Tibial nerve (tissue), 4 donors: ENCODE results near the gene PRRC2B. TPM values are rescaled to one million over a fixed set of nuclear protein-coding genes. Genes with fewer than 3 reads are reported as not detected.

Experiments
- DNase-seq, 2 donors: peaks; one replicate each; pipeline ENCODE4 v3.0.0-alpha.2; 2019; ENCODE audit warnings: low spot score in 2 of 2
- H3K27ac ChIP-seq, 4 donors: fragments of 200-600 bp; sonication (generic) in 3 of 4; one replicate each; pipeline ENCODE4 v1.5.1; 2017 to 2019; ENCODE audit warnings: mild to moderate bottlenecking in 1 of 4
- H3K27me3 ChIP-seq, 2 donors: fragments of 200-600 bp; sonication (generic) in 1 of 2; one replicate each; pipeline versions ENCODE4 v1.5.1 to v1.6.0; 2017 to 2019
- H3K36me3 ChIP-seq, 3 donors: fragments of 200-600 bp; sonication (generic); one replicate each; pipeline ENCODE4 v1.5.1; 2018 to 2019
- H3K4me1 ChIP-seq, 4 donors: fragments of 200-600 bp; sonication (generic) in 3 of 4; one replicate each; pipeline ENCODE4 v1.5.1; 2017 to 2019
- H3K4me3 ChIP-seq, 4 donors: fragments of 200-600 bp; sonication (generic) in 3 of 4; one replicate each; pipeline ENCODE4 v1.5.1; 2017 to 2019; ENCODE audit warnings: mild to moderate bottlenecking in 1 of 4, moderate library complexity in 1 of 4
- H3K9me3 ChIP-seq, 4 donors: fragments of 200-600 bp; sonication (generic) in 3 of 4; one replicate each; pipeline ENCODE4 v1.5.1; 2017 to 2019
- CTCF ChIP-seq, 5 experiments: fragments of 200-600 bp in 3 of 5; fragments of 450-650 bp in 2 of 5; sonication (generic) in 3 of 5; IDR thresholded peaks; one replicate each; pipeline ENCODE4 v1.5.1; 2016 to 2019; ENCODE audit warnings: antibody characterized with exemption in 5 of 5, mild to moderate bottlenecking in 3 of 5, moderate library complexity in 2 of 5
- EP300 ChIP-seq, 2 donors: sonication (generic); formaldehyde crosslinking; IDR thresholded peaks; one replicate each; pipeline ENCODE4 v1.6.1; 2017; ENCODE audit warnings: antibody characterized with exemption in 2 of 2, mild to moderate bottlenecking in 1 of 2
- POLR2A ChIP-seq, 2 donors: fragments of 450-650 bp; IDR thresholded peaks; one replicate each; pipeline ENCODE4 v1.6.1; 2017; ENCODE audit warnings: antibody characterized with exemption in 2 of 2, mild to moderate bottlenecking in 2 of 2, moderate library complexity in 2 of 2
- WGBS, 2 donors: methylation state at CpG; one replicate each; pipeline ENCODE4 v1.1.5; 2018; 5-methylcytosine and 5-hydroxymethylcytosine counted together
- total RNA-seq, 4 donors: library from RNA; depleted of rRNA; stranded (reverse); fragments of >200 nt; gene quantifications; one replicate each; pipeline ENCODE4 v1.1.0, GENCODE V29; 2016

PRRC2B gene
- total RNA-seq, 4 donors from 2014 or later: 94.8 to 236 (median 174) TPM

- Histone ChIP-seq H3K9me3 (no peaks in the 10 kb centered on the region), H3K4me3 (no peak overlapping the region), H3K4me1 (no peaks in the 10 kb centered on the region), H3K27me3 (no peaks in the 10 kb centered on the region), H3K27ac (no peak overlapping the region), H3K36me3 (peaks cover 2 to 100% (median 35%) of the 10 kb centered on the region in 3 donors)
- no peak for DNase-seq
- TF ChIP-seq EP300 (IDR thresholded peaks at IDR 0.05) (no peak), POLR2A (IDR thresholded peaks at IDR 0.05) (no peak), CTCF (IDR thresholded peaks at IDR 0.05) (no peak)
- 91% methylated on average over 22 of the region's 22 CpGs for WGBS, 2 donors
Observed at GRCh38 chr9:131494296-131494870, 100.5 kb downstream of the PRRC2B start.

GRCh38 chr9:131495785-131496184, 101.9 kb downstream of the PRRC2B start:
- Histone ChIP-seq H3K4me1 (peaks cover 0 to 2% (median 0%) of the 10 kb centered on the region in 4 donors), H3K36me3 (peaks cover 2 to 96% (median 33%) of the 10 kb centered on the region in 3 donors)

GRCh38 chr9:131496844-131497405, 103.0 kb downstream of the PRRC2B start:
- WGBS, 2 donors: 71 to 79% methylated on average over 10 of the region's 10 CpGs
- TF ChIP-seq POLR2A (IDR thresholded peaks at IDR 0.05) (no peak), EP300 (IDR thresholded peaks at IDR 0.05) (no peak), CTCF (IDR thresholded peaks at IDR 0.05) (no peak)
- H3K27me3 ChIP-seq: no peaks in the 10 kb centered on the region
- peaks cover 0 to 85% (median 24%) of the 10 kb centered on the region in 3 donors for H3K36me3 ChIP-seq
- no peak overlapping the region for H3K27ac ChIP-seq
- H3K4me3 ChIP-seq: no peak overlapping the region
- H3K9me3 ChIP-seq: no peaks in the 10 kb centered on the region
- H3K4me1 ChIP-seq: peaks cover 0 to 12% (median 5%) of the 10 kb centered on the region in 4 donors
- DNase-seq: no peak

More at GRCh38 chr9:131495785-131496184, 101.9 kb downstream of the PRRC2B start:
- WGBS, 2 donors: 87 to 89% methylated on average over 16 to 22 of the region's 22 CpGs
- H3K4me3 ChIP-seq: no peak overlapping the region
- H3K9me3 ChIP-seq: no peaks in the 10 kb centered on the region
- no peak overlapping the region for H3K27ac ChIP-seq
- no peak for TF ChIP-seq EP300 (IDR thresholded peaks at IDR 0.05)
- no peak for TF ChIP-seq POLR2A (IDR thresholded peaks at IDR 0.05)
- no peak for TF ChIP-seq CTCF (IDR thresholded peaks at IDR 0.05)
- DNase-seq: no peak
- no peaks in the 10 kb centered on the region for H3K27me3 ChIP-seq

- Histone ChIP-seq H3K36me3 (peaks cover 0 to 61% (median 13%) of the 10 kb centered on the region in 3 donors), H3K27me3 (no peaks in the 10 kb centered on the region), H3K9me3 (no peaks in the 10 kb centered on the region), H3K27ac (no peak overlapping the region), H3K4me1 (peaks cover 0 to 28% (median 16%) of the 10 kb centered on the region in 4 donors), H3K4me3 (no peak overlapping the region)
- DNase-seq: no peak
- WGBS, 2 donors: 73 to 74% methylated on average over 7 of the region's 7 CpGs
- no peak for TF ChIP-seq EP300 (IDR thresholded peaks at IDR 0.05)
- TF ChIP-seq POLR2A (IDR thresholded peaks at IDR 0.05): no peak
- TF ChIP-seq CTCF (IDR thresholded peaks at IDR 0.05): no peak
Observed at GRCh38 chr9:131499254-131499767, 105.4 kb downstream of the PRRC2B start.

- TF ChIP-seq EP300 (IDR thresholded peaks at IDR 0.05) (no peak), POLR2A (IDR thresholded peaks at IDR 0.05) (no peak), CTCF (IDR thresholded peaks at IDR 0.05) (no peak)
- no peak overlapping the region for H3K27ac ChIP-seq
- H3K4me1 ChIP-seq: peaks cover 0 to 32% (median 18%) of the 10 kb centered on the region in 4 donors
- H3K36me3 ChIP-seq: peaks cover 0 to 50% (median 8%) of the 10 kb centered on the region in 3 donors
- H3K27me3 ChIP-seq: no peaks in the 10 kb centered on the region
- WGBS, 2 donors: 70 to 75% methylated on average over 12 of the region's 12 CpGs
- no peaks in the 10 kb centered on the region for H3K9me3 ChIP-seq
- DNase-seq: no peak
- H3K4me3 ChIP-seq: no peak overlapping the region
Observed at GRCh38 chr9:131500377-131500776, 106.5 kb downstream of the PRRC2B start.
